ENCODE measurements around the gene MYH1. TPM values are rescaled to one million over a fixed set of nuclear protein-coding genes. Genes with fewer than 3 reads are reported as not detected.

The MYH1 gene
- total RNA-seq (2016; rRNA removed; fragmentation: Illumina TruSeq; extraction: Trizol) (not detected in 2 replicates), polyA plus RNA-seq (2011; rRNA removed) (0.01 TPM in 2 replicates), polyA minus RNA-seq (2011; rRNA and poly(A)+ RNA removed; ENCODE audit: low replicate concordance) (not detected in 2 replicates), Bru-seq, nascent RNA (not detected), BruChase-seq, experiment 1, labeled RNA remaining after a 6-hour chase (percentile 8 among the genes with signal in this experiment), BruChase-seq, experiment 2, labeled RNA remaining after a 2-hour chase (not detected)
- total RNA-seq (2016; cell fraction: cytosol; rRNA removed; fragmentation: Illumina TruSeq; extraction: Trizol; ENCODE audit: low read depth) = not detected in 2 replicates
- total RNA-seq (2016; cell fraction: insoluble cytoplasmic fraction; rRNA removed; fragmentation: Illumina TruSeq; extraction: Trizol) = not detected in 2 replicates
- total RNA-seq (2016; cell fraction: membrane; rRNA removed; fragmentation: Illumina TruSeq; extraction: Trizol) = not detected in 2 replicates
- not detected in 2 replicates for total RNA-seq (2016; cell fraction: nucleus; rRNA removed; fragmentation: Illumina TruSeq; extraction: Trizol)
- 0.01 TPM in 1 of 2 replicates, not detected in the other for polyA plus RNA-seq (2011; cell fraction: cytosol; rRNA removed)
- not detected in 2 replicates for polyA plus RNA-seq (2011; cell fraction: nucleus; rRNA removed)
- 0.04 TPM in 2 replicates for polyA plus RNA-seq (2012)
- polyA plus RNA-seq (2016; cell fraction: cytosol; fragmentation: Illumina TruSeq; extraction: Trizol; ENCODE audit: low read depth) = not detected in 2 replicates
- not detected in 2 replicates for polyA plus RNA-seq (2016; cell fraction: insoluble cytoplasmic fraction; fragmentation: Illumina TruSeq; extraction: Trizol; ENCODE audit: low read depth)
- not detected in 2 replicates for polyA plus RNA-seq (2016; cell fraction: membrane; fragmentation: Illumina TruSeq; extraction: Trizol; ENCODE audit: low read depth)
- not detected in 2 replicates for polyA plus RNA-seq (2016; cell fraction: nucleus; fragmentation: Illumina TruSeq; extraction: Trizol; ENCODE audit: insufficient read depth, low read depth)
- not detected in 2 replicates for polyA minus RNA-seq (2011; cell fraction: cytosol; rRNA and poly(A)+ RNA removed)
- polyA minus RNA-seq (2011; cell fraction: nucleus; rRNA and poly(A)+ RNA removed) = not detected in 2 replicates
- long read RNA-seq, experiment 1 = 0 reads
- long read RNA-seq, experiment 2 = 0 reads

DNA sequence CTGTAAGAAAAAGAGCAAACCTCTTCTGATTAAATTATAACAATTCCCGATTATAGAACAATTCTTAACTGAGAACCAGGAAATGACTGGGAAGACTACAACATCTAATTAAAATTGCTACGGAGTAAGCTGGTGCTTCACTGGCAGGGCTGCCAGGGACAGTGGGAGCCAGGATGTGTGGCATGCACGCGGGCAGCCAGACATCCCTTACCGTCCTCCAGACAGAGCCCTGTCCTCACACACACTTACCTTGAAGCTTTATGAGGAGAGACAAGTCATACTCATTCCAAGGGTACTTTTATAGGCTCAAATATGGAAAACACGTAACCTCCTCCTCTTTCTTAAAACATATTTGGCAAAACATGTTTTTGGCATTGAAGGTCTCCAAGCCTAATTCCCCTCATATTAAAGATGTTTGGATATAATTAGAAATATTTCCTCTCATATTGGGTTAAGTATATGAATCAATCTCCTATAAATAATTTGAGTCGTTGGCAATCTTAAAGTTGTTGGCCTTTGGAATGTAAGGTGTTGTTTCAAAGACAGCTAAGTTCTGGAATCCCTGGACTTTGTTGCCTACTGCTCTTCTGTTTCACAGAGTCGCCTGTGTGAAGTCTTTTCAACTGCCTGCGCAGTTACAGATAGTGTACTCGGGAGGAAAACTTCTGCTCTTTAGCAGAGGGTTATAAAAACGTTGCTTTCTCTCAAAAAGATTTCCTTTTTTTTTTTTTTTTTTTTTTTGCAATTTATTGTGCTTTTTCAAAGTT is at the start of gene MYH1:
MYH1 (minus strand) TSS at position 272 of the 767 bp plus-strand sequence. CDS start 1,900 bp downstream, outside the sequence.
- no TSS peak for BruUV-seq (replicated peaks)

More for the DNA sequence above, at the start of gene MYH1:
- no peak for FAIRE-seq
- Histone ChIP-seq H3K9me3 (ENCODE audit: low read length) (no peaks in the 10 kb centered on the region), H2AFZ (ENCODE audit: low read length) (no peak within 1 kb of the TSS), H3K4me2 (ENCODE audit: low read depth, low read length) (no peak within 1 kb of the TSS), H3K27me3 (ENCODE audit: control insufficient read depth in 1 of 2, insufficient read depth in 2 of 2, low read length in 2 of 2) (0 out of 5 replicates have a peak, but pooled peaks cover 0 to 8% of the 10 kb centered on the region in 2 experiments), H3K4me3 (replicated peaks in 1 of 3; ENCODE audit: insufficient read depth in 1 of 3, low read depth in 2 of 3, low read length in 3 of 3) (no peak within 1 kb of the TSS), H4K20me1 (ENCODE audit: insufficient read depth, low read length) (no peaks in the 10 kb centered on the region), H3K36me3 (replicated peaks in 1 of 2; ENCODE audit: control insufficient read depth in 1 of 2, insufficient read depth in 2 of 2, low read length in 2 of 2) (no peaks in the 10 kb centered on the region), H3K79me2 (ENCODE audit: insufficient read depth, low read length) (no peaks in the 10 kb centered on the region), H3K9ac (ENCODE audit: insufficient read depth, low read depth, low read length) (no peak within 1 kb of the TSS), H3K4me1 (ENCODE audit: insufficient read depth, low read length) (no peaks in the 10 kb centered on the region), H3K27ac (ENCODE audit: extremely low read length, insufficient read depth, low read length) (no peak within 1 kb of the TSS)
- DNase-seq (ENCODE audit: low spot score) = no peak
- ATAC-seq = no peak
- intact Hi-C loops (cut with micrococcal nuclease; ENCODE audit: unreplicated experiment) (no loop called here), in situ Hi-C loops (cut with HindIII; ENCODE audit: extremely low pct_ligation_motif_present, low pct_unique_long_range_greater_than_20kb) (no loop called here)
- ChIA-PET CTCF (ENCODE audit: low intra/inter-chr PET ratio, low total read pairs) (no interaction called here), POLR2A (no interaction called here)
- 19% methylated on average over 11 of the region's 11 CpGs for WGBS (ENCODE audit: low lambda C conversion rate)
- TF ChIP-seq SAP130 (CRISPR knock-in tag; IDR thresholded peaks at IDR 0.05; ENCODE audit: low read depth) = no peak
- TF ChIP-seq ZSCAN30 (CRISPR knock-in tag; IDR thresholded peaks at IDR 0.05) = no peak
- no peak for TF ChIP-seq ZNF256 (CRISPR knock-in tag; conservative IDR thresholded peaks at IDR 0.05)
- TF ChIP-seq, protein P1, sequence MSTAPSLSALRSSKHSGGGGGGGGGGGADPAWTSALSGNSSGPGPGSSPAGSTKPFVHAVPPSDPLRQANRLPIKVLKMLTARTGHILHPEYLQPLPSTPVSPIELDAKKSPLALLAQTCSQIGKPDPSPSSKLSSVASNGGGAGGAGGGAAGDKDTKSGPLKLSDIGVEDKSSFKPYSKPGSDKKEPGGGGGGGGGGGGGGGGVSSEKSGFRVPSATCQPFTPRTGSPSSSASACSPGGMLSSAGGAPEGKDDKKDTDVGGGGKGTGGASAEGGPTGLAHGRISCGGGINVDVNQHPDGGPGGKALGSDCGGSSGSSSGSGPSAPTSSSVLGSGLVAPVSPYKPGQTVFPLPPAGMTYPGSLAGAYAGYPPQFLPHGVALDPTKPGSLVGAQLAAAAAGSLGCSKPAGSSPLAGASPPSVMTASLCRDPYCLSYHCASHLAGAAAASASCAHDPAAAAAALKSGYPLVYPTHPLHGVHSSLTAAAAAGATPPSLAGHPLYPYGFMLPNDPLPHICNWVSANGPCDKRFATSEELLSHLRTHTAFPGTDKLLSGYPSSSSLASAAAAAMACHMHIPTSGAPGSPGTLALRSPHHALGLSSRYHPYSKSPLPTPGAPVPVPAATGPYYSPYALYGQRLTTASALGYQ (CRISPR knock-in tag; IDR thresholded peaks at IDR 0.05) = no peak
- no peak for TF ChIP-seq FOXC1 (CRISPR knock-in tag; IDR thresholded peaks at IDR 0.05; ENCODE audit: borderline replicate concordance)
